ENCODE measurements around the gene ITPR3.

Gene ITPR3

DNA sequence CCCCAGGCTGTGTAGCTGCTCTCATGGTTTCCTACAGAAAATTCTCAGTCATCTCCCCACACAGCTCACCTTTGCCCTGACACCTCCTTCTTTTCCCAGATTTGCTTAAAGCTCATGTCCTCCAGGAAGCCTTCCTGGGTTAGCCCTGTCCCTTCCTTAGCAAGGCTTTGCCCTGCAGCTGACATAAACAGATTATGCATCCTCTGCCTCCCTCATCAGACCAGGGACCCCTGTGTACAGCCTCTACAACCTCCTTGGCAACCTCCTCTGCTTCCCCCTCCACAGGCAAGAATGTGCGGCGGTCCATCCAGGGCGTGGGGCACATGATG is 50.6 kb downstream of the ITPR3 start:
- no peak for DNase-seq

- DNase-seq, result no peak
These were observed 51.7 kb downstream of the ITPR3 start for GRCh38 chr6:33672808-33673207.

DNA sequence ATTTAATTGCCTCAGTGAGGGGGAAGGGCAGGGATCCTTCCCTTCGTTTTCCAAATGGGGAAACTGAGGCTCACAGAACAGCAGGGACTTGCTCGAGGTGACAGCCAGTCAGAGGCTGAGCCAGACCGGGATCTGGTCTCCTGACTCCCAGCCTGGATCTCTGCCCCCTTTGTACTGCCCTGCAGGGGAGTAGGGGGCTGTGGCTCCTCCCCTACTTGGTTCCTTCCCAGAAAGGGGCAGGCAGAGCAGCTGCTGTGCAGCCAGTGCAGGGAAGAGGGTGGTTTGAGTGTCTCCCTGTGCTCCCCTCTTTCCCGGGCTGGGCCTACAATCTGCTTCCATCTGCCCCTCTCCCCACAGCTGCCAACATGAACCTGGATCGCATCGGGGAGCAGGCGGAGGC is 52.7 kb downstream of the ITPR3 start:
- DNase-seq, result no peak

- no peak for DNase-seq
These were observed 54.8 kb downstream of the ITPR3 start for GRCh38 chr6:33675968-33676367.

DNA sequence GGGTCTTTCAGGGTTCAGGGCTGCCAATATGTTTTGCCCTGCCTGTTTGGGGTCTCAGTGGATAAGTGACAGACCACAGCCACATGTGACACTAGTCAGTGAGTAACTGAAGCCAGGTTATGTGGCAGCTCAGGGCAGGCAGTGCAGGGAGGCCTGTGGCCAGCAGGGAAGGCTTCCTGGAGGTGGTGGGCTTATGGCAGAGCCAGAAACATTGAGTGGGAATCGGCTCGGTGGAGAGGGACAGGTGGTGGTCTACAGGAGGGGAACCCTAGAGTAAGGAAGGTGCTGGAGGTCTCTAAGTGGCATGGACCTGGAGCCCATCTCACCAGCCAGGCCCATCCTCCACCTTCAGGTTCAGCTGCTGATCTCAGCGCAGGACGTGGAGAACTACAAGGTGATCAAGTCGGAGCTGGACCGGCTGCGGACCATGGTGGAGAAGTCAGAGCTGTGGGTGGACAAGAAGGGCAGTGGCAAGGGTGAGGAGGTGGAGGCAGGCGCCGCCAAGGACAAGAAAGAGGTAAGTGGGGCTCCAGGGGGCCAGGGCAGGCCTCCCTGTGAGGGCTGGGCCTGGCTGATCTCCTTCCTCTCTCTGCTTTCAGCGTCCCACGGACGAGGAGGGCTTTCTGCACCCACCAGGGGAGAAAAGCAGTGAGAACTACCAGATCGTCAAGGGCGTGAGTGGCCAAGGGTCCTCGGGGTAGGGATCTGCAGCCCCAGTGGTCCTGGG is 55.5 kb downstream of the ITPR3 start:
- DNase-seq, result no peak

DNA sequence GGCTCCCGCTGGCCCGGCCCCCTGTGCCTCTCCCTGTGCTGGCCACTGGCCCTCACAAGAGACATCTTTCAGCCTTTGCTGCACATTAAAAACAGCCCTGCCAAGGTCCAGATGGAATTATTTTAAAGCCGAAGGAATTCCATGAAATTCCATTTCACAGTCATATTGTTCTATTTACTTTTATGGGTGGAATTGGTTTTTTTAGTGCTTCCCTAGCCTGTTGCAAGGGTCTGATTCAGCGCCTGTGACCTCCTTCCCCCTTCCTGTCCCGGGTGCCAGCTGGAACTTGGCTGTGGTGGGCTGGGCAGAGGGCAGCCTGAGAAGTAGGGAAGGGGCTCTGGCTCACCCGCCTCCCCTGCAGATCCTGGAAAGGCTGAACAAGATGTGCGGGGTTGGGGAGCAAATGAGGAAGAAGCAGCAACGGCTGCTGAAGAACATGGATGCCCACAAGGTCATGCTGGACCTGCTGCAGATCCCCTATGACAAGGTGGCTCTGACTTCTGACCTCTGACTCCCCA is 56.1 kb downstream of the ITPR3 start:
- DNase-seq, result no peak

DNA sequence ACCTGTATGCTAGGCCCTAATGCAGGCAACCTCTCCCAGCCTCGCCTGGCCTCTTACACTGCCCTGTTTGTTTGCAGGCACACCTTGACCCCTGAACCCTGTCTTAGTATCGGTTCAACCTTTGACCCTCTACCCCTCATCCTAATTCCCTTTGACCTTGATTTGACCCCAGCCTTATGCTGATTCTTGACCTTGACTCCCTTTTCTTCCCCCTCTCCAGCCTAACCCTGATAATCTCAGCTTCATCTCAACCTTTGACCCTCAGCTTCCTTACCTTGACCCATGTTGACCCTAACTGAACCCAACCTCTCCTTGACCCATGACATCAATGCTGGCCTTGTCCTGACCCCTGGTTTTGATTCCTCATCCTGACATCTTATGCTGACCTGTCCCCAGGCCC is 56.6 kb downstream of the ITPR3 start:
- DNase-seq, result no peak

DNA sequence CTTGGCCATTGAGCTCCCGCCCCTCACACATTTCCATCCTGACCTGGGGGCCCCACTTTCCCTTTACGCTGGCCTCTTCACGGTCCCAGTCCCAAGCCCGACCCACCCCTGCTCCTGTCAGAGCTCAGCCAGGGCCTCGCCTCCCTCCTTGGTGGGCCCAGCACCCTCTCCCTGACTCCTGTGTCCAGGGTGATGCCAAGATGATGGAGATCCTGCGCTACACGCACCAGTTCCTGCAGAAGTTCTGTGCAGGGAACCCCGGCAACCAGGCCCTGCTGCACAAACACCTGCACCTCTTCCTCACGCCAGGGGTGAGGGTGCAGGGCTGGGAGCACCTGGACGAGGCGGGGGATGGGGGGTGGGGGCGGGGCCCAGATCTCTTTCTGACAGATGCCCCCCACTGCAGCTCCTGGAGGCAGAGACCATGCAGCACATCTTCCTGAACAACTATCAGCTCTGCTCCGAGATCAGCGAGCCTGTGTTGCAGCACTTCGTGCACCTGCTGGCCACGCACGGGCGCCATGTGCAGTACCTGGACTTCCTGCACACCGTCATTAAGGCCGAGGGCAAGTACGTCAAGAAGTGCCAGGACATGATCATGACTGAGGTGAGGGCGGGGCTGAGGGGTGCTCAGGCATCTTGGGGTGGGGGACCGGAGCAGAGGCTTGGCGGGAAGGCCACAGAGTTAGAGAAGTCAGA is 57.3 kb downstream of the ITPR3 start:
- DNase-seq, result no peak

GRCh38 chr6:33678932-33679490 is 57.9 kb downstream of the ITPR3 start:
- DNase-seq, result no peak

GRCh38 chr6:33679761-33680160 is 58.6 kb downstream of the ITPR3 start:
- no peak for DNase-seq

DNA sequence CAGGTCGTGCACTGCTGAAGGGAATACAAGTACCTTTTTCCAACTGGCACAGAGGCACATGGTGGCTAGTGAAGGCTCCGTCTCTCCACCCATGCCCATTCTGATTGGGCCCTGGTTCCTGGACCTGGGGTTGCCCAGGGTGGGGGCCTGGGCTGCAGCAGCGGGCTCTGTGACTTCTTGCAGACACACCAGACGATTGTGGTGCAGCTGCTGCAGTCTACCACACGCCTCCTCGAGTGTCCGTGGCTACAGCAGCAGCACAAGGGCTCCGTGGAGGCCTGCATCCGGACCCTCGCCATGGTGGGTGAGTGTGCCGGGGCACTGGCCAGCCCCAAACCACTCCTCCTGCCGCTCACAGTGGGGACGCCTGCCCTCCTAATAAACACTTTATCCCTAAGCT is 61.2 kb downstream of the ITPR3 start:
- DNase-seq, result no peak

GRCh38 chr6:33683051-33683571 is 62.0 kb downstream of the ITPR3 start:
- DNase-seq, result no peak

GRCh38 chr6:33683576-33684427 is 62.7 kb downstream of the ITPR3 start:
- no peak for DNase-seq

DNA sequence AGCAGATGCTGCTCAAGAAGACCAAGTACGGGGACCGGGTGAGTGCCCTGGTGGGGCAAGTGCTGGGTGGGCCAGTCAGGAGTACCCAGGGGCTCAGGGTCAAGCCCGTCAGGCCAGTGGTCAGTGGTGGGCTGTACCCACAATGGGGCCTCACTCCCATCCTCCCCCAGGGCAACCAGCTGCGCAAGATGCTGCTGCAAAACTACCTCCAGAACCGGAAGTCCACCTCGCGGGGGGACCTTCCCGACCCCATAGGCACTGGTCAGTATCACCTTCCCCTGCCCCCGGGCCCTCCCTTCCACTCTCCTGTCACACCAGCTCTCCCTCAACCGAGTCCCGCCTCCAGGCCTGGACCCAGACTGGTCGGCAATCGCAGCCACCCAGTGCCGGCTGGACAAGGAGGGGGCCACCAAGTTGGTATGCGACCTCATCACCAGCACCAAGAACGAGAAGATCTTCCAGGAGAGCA is 63.3 kb downstream of the ITPR3 start:
- no peak for DNase-seq

DNA sequence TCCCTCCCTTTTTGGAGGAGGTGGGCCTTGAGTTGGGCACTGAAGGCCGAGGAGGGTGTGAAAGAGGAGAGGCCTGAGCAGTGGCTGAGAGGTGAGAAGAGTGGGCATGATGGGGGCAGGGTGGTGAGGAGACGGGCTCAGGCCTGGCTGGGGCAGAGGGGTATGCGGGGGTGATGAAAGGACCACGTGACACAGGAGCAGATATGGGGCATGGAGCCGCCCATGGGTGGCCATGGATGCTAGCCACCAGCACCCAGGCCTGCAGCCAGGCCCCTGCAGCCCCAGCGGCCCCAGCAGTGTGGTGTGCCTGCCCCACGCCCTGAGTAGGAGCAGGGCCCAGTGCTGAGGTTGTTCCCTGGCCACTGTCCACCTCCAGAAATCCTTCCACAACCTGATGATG is 63.9 kb downstream of the ITPR3 start:
- DNase-seq, result no peak

DNA sequence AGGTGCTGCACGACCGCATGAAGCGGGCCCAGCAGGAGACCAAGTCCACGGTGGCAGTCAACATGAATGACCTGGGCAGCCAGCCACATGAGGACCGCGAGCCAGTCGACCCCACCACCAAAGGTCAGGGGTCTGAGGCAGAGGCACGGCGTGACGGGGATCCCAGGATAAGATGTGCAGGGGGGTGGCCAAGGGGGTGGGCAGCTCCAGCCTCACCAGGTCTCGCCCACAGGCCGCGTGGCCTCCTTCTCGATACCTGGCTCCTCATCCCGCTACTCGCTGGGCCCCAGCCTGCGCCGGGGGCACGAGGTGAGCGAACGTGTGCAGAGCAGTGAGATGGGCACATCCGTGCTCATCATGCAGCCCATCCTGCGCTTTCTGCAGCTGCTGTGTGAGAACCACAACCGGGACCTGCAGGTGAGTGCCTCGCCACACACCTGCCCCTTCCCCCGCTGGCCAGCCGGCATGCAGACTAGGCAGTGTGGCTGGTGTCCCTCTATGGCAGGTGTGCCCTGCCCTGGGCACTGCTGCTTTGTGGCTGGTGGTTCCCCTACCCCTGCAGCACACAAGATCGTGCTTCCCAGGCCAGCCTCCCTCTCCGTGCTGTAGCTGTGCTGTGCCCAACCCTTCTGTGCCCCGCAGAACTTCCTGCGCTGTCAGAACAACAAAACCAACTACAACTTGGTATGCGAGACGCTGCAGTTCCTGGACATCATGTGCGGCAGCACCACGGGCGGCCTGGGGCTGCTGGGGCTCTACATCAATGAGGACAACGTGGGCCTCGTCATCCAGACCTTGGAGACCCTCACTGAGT is 64.5 kb downstream of the ITPR3 start:
- no peak for DNase-seq

DNA sequence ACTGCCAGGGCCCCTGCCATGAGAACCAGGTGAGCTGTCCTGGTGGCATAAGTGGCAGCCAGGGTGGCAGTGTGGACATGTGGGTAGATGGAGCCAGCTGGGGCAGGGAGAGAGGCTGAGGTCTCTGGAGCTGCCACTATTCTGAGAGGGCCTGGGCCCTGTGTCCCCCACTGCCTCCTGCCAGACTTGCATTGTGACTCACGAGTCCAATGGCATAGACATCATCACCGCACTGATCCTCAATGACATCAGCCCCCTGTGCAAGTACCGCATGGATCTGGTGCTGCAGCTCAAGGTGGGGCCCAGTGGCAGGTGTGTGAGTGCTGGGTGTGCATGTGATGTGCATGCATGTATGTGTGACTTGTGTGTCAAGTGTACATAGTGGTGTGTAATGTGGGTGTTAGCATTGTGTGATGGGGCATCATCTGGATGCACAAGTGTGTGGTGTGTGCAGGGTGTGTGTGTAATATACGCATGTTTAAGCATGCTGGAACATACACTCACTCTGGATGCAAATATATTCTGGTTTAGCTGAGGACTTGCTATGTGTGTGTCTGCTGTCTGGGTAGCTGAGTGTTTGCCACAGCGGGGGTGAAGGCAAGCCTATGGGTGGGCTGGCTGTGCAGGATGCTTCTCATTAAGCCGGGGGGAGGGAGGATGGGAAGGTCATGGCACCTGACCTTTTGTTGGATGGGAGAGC is 65.3 kb downstream of the ITPR3 start:
- no peak for DNase-seq

- no peak for DNase-seq
These were observed 66.2 kb downstream of the ITPR3 start for GRCh38 chr6:33686981-33687975.

DNA sequence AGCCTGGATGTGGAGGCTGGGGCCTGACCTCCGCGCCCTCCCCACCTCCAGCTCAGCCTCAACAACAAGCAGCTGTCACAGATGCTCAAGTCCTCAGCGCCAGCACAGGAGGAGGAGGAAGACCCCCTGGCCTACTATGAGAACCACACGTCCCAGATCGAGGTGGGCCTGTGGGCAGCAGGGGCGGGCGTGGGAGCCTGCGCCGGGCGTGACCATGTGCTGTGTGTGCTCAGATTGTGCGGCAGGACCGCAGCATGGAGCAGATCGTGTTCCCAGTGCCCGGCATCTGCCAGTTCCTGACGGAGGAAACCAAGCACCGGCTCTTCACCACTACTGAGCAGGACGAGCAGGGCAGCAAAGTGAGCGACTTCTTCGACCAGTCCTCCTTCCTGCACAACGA is 66.9 kb downstream of the ITPR3 start:
- DNase-seq, result no peak
